ENCODE measurements around the gene PSMG2. TPM values are rescaled to one million over a fixed set of nuclear protein-coding genes. Genes with fewer than 3 reads are reported as not detected.

PSMG2 gene
- total and polyA plus RNA-seq, 2 of the 13 experiments (the other 11 are each of a cell fraction or from before 2014, with no cell fraction given), result 53.4 to 94.8 TPM

GRCh38 chr18:12703096-12703567, 290 bp downstream of the PSMG2 start (continued):
- TF ChIP-seq THAP9 (CRISPR knock-in tag; IDR thresholded peaks at IDR 0.05; ENCODE audit: borderline replicate concordance) (0 out of 2 replicates have a peak, but pooled peaks have one; percentile 25), MIER3 (CRISPR knock-in tag; IDR thresholded peaks at IDR 0.05; ENCODE audit: borderline replicate concordance) (0 out of 2 replicates have a peak, but pooled peaks have one; percentile 9), ZNF792 (CRISPR knock-in tag; IDR thresholded peaks at IDR 0.05) (no peak), PAX8 (CRISPR knock-in tag; IDR thresholded peaks at IDR 0.05; ENCODE audit: borderline replicate concordance) (0 out of 2 replicates have a peak, but pooled peaks have one; percentile 29), HNRNPL (IDR thresholded peaks at IDR 0.05; ENCODE audit: low read depth, low read length) (0 out of 2 replicates have a peak, but pooled peaks have one; percentile 3), ZMYM4 (CRISPR knock-in tag; IDR thresholded peaks at IDR 0.05) (peak; percentile 7; the same call in 1 of the 2 replicates), MTA3 (CRISPR knock-in tag; IDR thresholded peaks at IDR 0.05) (0 out of 2 replicates have a peak, but pooled peaks have one; percentile 37), NCOA2 (CRISPR knock-in tag; IDR thresholded peaks at IDR 0.05) (0 out of 2 replicates have a peak, but pooled peaks have one; percentile 3), ZNF564 (CRISPR knock-in tag; IDR thresholded peaks at IDR 0.05) (peak; percentile 61; the same call in 1 of the 2 replicates), CREB1 (IDR thresholded peaks at IDR 0.05) (no peak), CREB1 (CRISPR knock-in tag; IDR thresholded peaks at IDR 0.05) (peak; percentile 11), HBP1 (CRISPR knock-in tag; IDR thresholded peaks at IDR 0.05; ENCODE audit: low read depth) (peak; percentile 11; the same call in 1 of the 2 replicates), PHF8 (CRISPR knock-in tag; IDR thresholded peaks at IDR 0.05) (peak; percentile 88; the same call in 1 of the 2 replicates), ZNF709 (CRISPR knock-in tag; IDR thresholded peaks at IDR 0.05) (0 out of 2 replicates have a peak, but pooled peaks have one; percentile 3)
- TF ChIP-seq, protein P1, sequence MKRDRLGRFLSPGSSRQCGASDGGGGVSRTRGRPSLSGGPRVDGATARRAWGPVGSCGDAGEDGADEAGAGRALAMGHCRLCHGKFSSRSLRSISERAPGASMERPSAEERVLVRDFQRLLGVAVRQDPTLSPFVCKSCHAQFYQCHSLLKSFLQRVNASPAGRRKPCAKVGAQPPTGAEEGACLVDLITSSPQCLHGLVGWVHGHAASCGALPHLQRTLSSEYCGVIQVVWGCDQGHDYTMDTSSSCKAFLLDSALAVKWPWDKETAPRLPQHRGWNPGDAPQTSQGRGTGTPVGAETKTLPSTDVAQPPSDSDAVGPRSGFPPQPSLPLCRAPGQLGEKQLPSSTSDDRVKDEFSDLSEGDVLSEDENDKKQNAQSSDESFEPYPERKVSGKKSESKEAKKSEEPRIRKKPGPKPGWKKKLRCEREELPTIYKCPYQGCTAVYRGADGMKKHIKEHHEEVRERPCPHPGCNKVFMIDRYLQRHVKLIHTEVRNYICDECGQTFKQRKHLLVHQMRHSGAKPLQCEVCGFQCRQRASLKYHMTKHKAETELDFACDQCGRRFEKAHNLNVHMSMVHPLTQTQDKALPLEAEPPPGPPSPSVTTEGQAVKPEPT (CRISPR knock-in tag; IDR thresholded peaks at IDR 0.05; ENCODE audit: low read depth), result no peak
- TF ChIP-seq, protein P2, sequence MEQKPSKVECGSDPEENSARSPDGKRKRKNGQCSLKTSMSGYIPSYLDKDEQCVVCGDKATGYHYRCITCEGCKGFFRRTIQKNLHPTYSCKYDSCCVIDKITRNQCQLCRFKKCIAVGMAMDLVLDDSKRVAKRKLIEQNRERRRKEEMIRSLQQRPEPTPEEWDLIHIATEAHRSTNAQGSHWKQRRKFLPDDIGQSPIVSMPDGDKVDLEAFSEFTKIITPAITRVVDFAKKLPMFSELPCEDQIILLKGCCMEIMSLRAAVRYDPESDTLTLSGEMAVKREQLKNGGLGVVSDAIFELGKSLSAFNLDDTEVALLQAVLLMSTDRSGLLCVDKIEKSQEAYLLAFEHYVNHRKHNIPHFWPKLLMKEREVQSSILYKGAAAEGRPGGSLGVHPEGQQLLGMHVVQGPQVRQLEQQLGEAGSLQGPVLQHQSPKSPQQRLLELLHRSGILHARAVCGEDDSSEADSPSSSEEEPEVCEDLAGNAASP (CRISPR knock-in tag; IDR thresholded peaks at IDR 0.05; ENCODE audit: borderline replicate concordance), result peak; percentile 2; the same call in 1 of the 2 replicates
- TF ChIP-seq, protein P3, sequence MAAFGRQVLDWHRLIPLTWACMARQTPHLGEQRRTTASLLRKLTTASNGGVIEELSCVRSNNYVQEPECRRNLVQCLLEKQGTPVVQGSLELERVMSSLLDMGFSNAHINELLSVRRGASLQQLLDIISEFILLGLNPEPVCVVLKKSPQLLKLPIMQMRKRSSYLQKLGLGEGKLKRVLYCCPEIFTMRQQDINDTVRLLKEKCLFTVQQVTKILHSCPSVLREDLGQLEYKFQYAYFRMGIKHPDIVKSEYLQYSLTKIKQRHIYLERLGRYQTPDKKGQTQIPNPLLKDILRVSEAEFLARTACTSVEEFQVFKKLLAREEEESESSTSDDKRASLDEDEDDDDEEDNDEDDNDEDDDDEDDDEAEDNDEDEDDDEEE (CRISPR knock-in tag; IDR thresholded peaks at IDR 0.05), result no peak
- TF ChIP-seq, protein P4, sequence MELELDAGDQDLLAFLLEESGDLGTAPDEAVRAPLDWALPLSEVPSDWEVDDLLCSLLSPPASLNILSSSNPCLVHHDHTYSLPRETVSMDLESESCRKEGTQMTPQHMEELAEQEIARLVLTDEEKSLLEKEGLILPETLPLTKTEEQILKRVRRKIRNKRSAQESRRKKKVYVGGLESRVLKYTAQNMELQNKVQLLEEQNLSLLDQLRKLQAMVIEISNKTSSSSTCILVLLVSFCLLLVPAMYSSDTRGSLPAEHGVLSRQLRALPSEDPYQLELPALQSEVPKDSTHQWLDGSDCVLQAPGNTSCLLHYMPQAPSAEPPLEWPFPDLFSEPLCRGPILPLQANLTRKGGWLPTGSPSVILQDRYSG (CRISPR knock-in tag; IDR thresholded peaks at IDR 0.05), result peak; percentile 65; the same call in 1 of the 2 replicates
- TF ChIP-seq, protein P5, sequence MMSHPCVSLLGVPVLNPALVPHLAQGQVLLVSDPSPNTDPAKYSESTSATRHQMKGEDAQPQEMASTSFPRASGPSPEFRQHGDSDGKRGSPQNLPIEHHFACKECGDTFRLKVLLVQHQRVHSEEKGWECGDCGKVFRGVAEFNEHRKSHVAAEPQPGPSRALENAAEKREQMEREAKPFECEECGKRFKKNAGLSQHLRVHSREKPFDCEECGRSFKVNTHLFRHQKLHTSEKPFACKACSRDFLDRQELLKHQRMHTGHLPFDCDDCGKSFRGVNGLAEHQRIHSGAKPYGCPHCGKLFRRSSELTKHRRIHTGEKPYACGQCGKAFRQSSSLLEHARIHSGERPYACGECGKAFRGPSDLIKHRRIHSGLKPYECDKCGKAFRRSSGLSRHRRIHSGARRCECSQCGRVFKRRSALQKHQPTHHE (CRISPR knock-in tag; IDR thresholded peaks at IDR 0.05; ENCODE audit: borderline replicate concordance), result peak; percentile 84; the same call in 1 of the 2 replicates

Measured in HepG2 (cell line).